Vagina (tissue), 2 donors: Measurements from ENCODE around the gene MAGEF1.

Source experiments
- POLR2A ChIP-seq, 2 donors: fragments of 450-650 bp; IDR thresholded peaks; one replicate each; pipeline ENCODE4 v1.6.1; 2017; ENCODE audit warnings: antibody characterized with exemption in 2 of 2, mild to moderate bottlenecking in 2 of 2, moderate library complexity in 2 of 2
- POLR2AphosphoS5 ChIP-seq, 2 donors: sonication (generic); formaldehyde crosslinking; IDR thresholded peaks; one replicate each; pipeline ENCODE4 v1.9.0; 2017; ENCODE audit warnings: antibody characterized with exemption in 2 of 2, mild to moderate bottlenecking in 2 of 2, low read depth in 1 of 2; ENCODE audit not compliant: insufficient read depth in 1 of 2
- TF ChIP-seq, protein P1 (sequence below), 3 experiments: fragments of 450-650 bp in 2 of 3; fragments of 200-600 bp in 1 of 3; sonication (generic) in 1 of 3; IDR thresholded peaks; one replicate each; pipeline ENCODE4 v1.5.1; 2017 to 2019; ENCODE audit warnings: antibody characterized with exemption in 3 of 3, mild to moderate bottlenecking in 2 of 3, moderate library complexity in 2 of 3

DNA sequence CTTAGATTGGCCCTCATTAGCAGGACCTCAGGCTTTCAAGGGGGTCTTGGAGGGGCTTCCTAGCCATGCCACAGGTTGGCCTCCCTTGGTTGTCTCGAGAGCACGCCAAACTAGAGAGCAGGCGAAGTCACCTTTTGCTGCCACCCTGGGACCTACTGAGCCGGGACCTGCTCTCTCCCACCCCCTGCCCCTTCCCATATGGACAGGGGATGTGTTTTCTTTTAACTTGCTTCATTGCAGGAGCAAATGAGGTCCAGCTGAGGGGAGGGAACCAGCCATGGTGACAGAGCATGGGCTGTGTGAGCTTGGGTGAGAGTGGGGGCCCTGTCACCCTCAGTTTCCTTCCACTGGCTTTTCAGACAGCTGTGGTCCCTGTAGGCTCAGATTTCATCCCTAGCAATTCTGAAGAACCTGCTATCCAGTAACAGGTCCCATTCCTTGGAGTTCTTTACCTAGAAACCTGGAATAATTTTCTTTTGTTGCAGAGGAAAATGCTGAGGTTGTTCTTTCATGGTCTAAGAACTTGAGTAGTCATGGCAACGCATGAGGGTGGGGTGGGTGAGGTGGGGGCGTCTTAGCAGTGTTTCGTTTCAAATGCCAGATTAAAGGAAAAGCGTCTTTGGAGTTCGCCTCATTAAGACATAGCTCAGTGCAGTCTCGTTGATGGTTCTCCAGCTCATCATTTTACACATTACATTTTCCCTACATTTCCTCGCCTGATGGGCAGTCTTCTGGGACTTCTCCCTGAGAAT, 20.1 kb upstream of the MAGEF1 start:
- TF ChIP-seq, protein P1, sequence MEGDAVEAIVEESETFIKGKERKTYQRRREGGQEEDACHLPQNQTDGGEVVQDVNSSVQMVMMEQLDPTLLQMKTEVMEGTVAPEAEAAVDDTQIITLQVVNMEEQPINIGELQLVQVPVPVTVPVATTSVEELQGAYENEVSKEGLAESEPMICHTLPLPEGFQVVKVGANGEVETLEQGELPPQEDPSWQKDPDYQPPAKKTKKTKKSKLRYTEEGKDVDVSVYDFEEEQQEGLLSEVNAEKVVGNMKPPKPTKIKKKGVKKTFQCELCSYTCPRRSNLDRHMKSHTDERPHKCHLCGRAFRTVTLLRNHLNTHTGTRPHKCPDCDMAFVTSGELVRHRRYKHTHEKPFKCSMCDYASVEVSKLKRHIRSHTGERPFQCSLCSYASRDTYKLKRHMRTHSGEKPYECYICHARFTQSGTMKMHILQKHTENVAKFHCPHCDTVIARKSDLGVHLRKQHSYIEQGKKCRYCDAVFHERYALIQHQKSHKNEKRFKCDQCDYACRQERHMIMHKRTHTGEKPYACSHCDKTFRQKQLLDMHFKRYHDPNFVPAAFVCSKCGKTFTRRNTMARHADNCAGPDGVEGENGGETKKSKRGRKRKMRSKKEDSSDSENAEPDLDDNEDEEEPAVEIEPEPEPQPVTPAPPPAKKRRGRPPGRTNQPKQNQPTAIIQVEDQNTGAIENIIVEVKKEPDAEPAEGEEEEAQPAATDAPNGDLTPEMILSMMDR (IDR thresholded peaks at IDR 0.05): no peak
- TF ChIP-seq POLR2A (IDR thresholded peaks at IDR 0.05) (no peak), POLR2AphosphoS5 (IDR thresholded peaks at IDR 0.05; ENCODE audit: insufficient read depth in 1 of 2, low read depth in 1 of 2) (no peak)
